Trophoblast cell (in vitro differentiated cells and primary cell): ENCODE data around the gene RBBP7.

ENCODE experiments used
- DNase-seq, 2 donors: peaks; one replicate each; pipeline ENCODE4 v3.0.0-alpha.2; 2016
- H2AFZ ChIP-seq: 2 replicates; pipeline ENCODE4 v1.6.1; 2013; ENCODE audit warnings: low read length, moderate library complexity, mild to moderate bottlenecking; ENCODE audit not compliant: insufficient read depth, poor library complexity
- H2AK5ac ChIP-seq: 2 replicates; pipeline ENCODE4 v1.6.1; 2013; ENCODE audit warnings: mild to moderate bottlenecking, low read length
- H2BK120ac ChIP-seq: 2 replicates; pipeline ENCODE4 v1.6.1; 2013; ENCODE audit warnings: low read length, mild to moderate bottlenecking, moderate library complexity; ENCODE audit not compliant: insufficient read depth, poor library complexity
- H2BK12ac ChIP-seq: 2 replicates; pipeline ENCODE4 v1.6.1; 2013; ENCODE audit warnings: mild to moderate bottlenecking, low read length, moderate library complexity
- H2BK5ac ChIP-seq: 2 replicates; pipeline ENCODE4 v1.6.1; 2013; ENCODE audit warnings: low read length, low read depth, moderate library complexity, mild to moderate bottlenecking; ENCODE audit not compliant: poor library complexity
- H3K14ac ChIP-seq: 2 replicates; pipeline ENCODE4 v1.6.1; 2013; ENCODE audit warnings: mild to moderate bottlenecking, low read length
- H3K18ac ChIP-seq: 2 replicates; pipeline ENCODE4 v1.6.1; 2013; ENCODE audit warnings: mild to moderate bottlenecking, low read length
- H3K23ac ChIP-seq: 2 replicates; pipeline ENCODE4 v1.6.1; 2013; ENCODE audit warnings: low read length
- H3K27ac ChIP-seq: 2 replicates; pipeline ENCODE4 v1.5.1; 2013; ENCODE audit warnings: low read depth, mild to moderate bottlenecking, inconsistent platforms, low read length, moderate library complexity
- H3K27me3 ChIP-seq: 2 replicates; pipeline ENCODE4 v1.6.1; 2013; ENCODE audit warnings: inconsistent platforms, mild to moderate bottlenecking, low read length, moderate library complexity; ENCODE audit not compliant: insufficient read depth
- H3K36me3 ChIP-seq, 2 experiments: 1 replicate in 1 of 2; 2 replicates in 1 of 2; pipeline ENCODE4 v1.6.1; 2013; ENCODE audit warnings: low read length in 2 of 2, mild to moderate bottlenecking in 2 of 2, moderate library complexity in 1 of 2; ENCODE audit not compliant: insufficient read depth in 2 of 2, control insufficient read depth in 1 of 2
- H3K4ac ChIP-seq: 2 replicates; pipeline ENCODE4 v1.6.1; 2013; ENCODE audit warnings: low read depth, mild to moderate bottlenecking, low read length, moderate library complexity
- H3K4me1 ChIP-seq, 2 experiments: 1 replicate in 1 of 2; 2 replicates in 1 of 2; pipeline ENCODE4 v1.6.1; 2013; ENCODE audit warnings: low read length in 2 of 2, mild to moderate bottlenecking in 2 of 2, moderate library complexity in 1 of 2; ENCODE audit not compliant: insufficient read depth in 2 of 2, control insufficient read depth in 1 of 2
- H3K4me2 ChIP-seq: 2 replicates; pipeline ENCODE4 v1.6.1; 2013; ENCODE audit warnings: inconsistent platforms, mild to moderate bottlenecking, low read length, moderate library complexity
- H3K4me3 ChIP-seq: 2 replicates; pipeline ENCODE4 v1.5.1; 2013; ENCODE audit warnings: mild to moderate bottlenecking, low read depth, low read length, inconsistent platforms
- H3K79me1 ChIP-seq: one replicate; pipeline ENCODE4 v1.6.1; 2013; ENCODE audit warnings: low read length
- H3K79me2 ChIP-seq: 2 replicates; pipeline ENCODE4 v1.6.1; 2013; ENCODE audit warnings: low read length, mild to moderate bottlenecking; ENCODE audit not compliant: control insufficient read depth, insufficient read depth, poor library complexity
- H3K9ac ChIP-seq: 2 replicates; pipeline ENCODE4 v1.6.1; 2013; ENCODE audit warnings: mild to moderate bottlenecking, low read length
- H3K9me3 ChIP-seq: 2 replicates; pipeline ENCODE4 v1.6.1; 2013; ENCODE audit warnings: low read depth, mild to moderate bottlenecking, control low read depth, inconsistent platforms, low read length; ENCODE audit not compliant: insufficient read depth
- H4K12ac ChIP-seq: 2 replicates; pipeline ENCODE4 v1.6.1; 2013; ENCODE audit warnings: low read depth, mild to moderate bottlenecking, low read length, moderate library complexity
- H4K8ac ChIP-seq: 2 replicates; pipeline ENCODE4 v1.6.1; 2013; ENCODE audit warnings: low read depth, mild to moderate bottlenecking, low read length, moderate library complexity
- H4K91ac ChIP-seq: one replicate; pipeline ENCODE4 v1.6.1; 2013; ENCODE audit warnings: low read depth, mild to moderate bottlenecking, low read length, moderate library complexity
- WGBS: extraction: QIAGEN DNeasy Blood & Tissue Kit; methylation state at CpG from one replicate; pipeline ENCODE4 v1.1.7; 2013; ENCODE audit warnings: missing lambda C conversion rate; ENCODE audit not compliant: insufficient read length, insufficient coverage; ENCODE audit errors: extremely low coverage; 5-methylcytosine and 5-hydroxymethylcytosine counted together

The RBBP7 gene

GRCh38 chrX:16914058-16914457 is 43.9 kb upstream of the RBBP7 start:
- H4K8ac ChIP-seq: no peak overlapping the region
- no peak for DNase-seq
- H3K79me1 ChIP-seq: peaks cover 2% of the 10 kb centered on the region
- no peak overlapping the region for H3K23ac ChIP-seq
- no peaks in the 10 kb centered on the region for H3K79me2 ChIP-seq
- no peaks in the 10 kb centered on the region for H3K9me3 ChIP-seq
- no peak overlapping the region for H2BK5ac ChIP-seq
- H4K12ac ChIP-seq: no peak overlapping the region
- H4K91ac ChIP-seq: no peak overlapping the region
- H2AFZ ChIP-seq: no peak overlapping the region
- H3K14ac ChIP-seq: no peak overlapping the region
- no peak overlapping the region for H3K27ac ChIP-seq
- no CpG with 5 or more reads among the region's 3 CpGs for WGBS
- H3K18ac ChIP-seq: no peak overlapping the region
- H3K36me3 ChIP-seq: no peaks in the 10 kb centered on the region
- no peaks in the 10 kb centered on the region for H3K27me3 ChIP-seq
- no peak overlapping the region for H3K9ac ChIP-seq
- H3K4me1 ChIP-seq: no peaks in the 10 kb centered on the region
- H2AK5ac ChIP-seq: peak overlapping the region; percentile 29
- no peak overlapping the region for H2BK12ac ChIP-seq
- no peak overlapping the region for H3K4ac ChIP-seq
- H3K4me2 ChIP-seq: no peak overlapping the region
- H2BK120ac ChIP-seq: no peak overlapping the region
- H3K4me3 ChIP-seq: no peak overlapping the region

DNA sequence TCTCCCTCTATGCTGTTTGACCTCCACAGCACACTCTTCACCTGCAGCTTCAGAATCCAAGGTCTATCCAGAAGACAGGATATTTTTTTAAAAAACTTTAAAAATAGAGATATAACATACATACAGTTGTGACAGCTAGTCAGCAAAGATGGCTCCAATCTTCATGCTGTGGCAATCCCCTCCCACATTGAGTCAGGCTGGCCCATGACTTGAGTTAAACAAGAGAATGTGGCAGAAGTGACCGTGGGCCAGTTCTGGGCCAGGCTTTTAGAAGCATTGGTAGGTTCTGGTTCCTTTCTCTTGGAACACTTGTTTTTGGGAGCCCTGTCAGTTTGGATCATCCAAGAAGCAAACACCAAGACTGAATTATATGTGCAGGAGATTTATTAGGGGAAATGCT is 40.2 kb upstream of the RBBP7 start:
- no peak overlapping the region for H3K9ac ChIP-seq
- no peak overlapping the region for H3K23ac ChIP-seq
- peaks cover 2% of the 10 kb centered on the region for H3K79me1 ChIP-seq
- peak overlapping the region; percentile 18 for H4K91ac ChIP-seq
- H4K8ac ChIP-seq: no peak overlapping the region
- H3K9me3 ChIP-seq: no peaks in the 10 kb centered on the region
- no peak overlapping the region for H2AK5ac ChIP-seq
- no peaks in the 10 kb centered on the region for H3K4me1 ChIP-seq
- H2BK120ac ChIP-seq: no peak overlapping the region
- no peak for DNase-seq
- H3K4ac ChIP-seq: no peak overlapping the region
- no peak overlapping the region for H3K27ac ChIP-seq
- no peaks in the 10 kb centered on the region for H3K36me3 ChIP-seq
- no peak overlapping the region for H3K4me2 ChIP-seq
- H3K14ac ChIP-seq: no peak overlapping the region
- H2BK5ac ChIP-seq: no peak overlapping the region
- H4K12ac ChIP-seq: no peak overlapping the region
- H2AFZ ChIP-seq: no peak overlapping the region
- peak overlapping the region; percentile 24 for H2BK12ac ChIP-seq
- no CpG with 5 or more reads among the region's 1 CpG for WGBS
- H3K27me3 ChIP-seq: no peaks in the 10 kb centered on the region
- no peak overlapping the region for H3K18ac ChIP-seq
- H3K79me2 ChIP-seq: no peaks in the 10 kb centered on the region
- H3K4me3 ChIP-seq: no peak overlapping the region

DNA sequence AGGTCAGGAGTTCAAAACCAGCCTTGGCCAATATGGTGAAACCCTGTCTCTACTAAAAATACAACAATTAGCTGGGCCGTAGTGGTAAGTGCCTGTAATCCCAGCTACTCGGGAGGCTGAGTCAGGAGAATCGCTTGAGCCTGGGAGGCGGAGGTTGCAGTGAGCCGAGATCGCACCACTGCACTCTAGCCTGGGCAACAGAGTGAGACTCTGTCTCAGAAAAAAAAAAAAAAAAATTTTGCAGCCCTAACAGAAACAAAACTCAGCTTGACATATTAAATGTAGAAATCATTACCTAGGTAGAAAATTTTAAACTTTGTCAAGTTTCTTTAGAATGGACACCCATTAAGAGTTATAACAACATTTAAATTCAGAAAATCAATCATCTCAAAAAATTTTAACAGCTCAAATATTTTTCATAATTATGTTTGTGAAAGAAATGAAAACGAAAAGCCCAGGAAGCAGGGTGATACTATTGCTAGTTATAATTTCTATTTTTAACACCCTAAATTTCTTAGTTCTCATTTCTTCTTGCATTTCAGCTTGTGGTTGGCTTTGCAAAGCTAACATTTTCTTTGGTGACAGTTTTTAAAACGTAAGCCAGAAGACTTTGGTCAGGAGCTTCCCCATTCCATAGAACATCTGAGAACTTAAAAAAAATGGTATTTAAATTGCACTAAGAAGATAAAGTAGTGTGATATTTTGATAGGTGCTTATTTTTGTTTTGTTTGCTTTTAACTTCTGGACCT is 33.3 kb upstream of the RBBP7 start:
- Histone ChIP-seq H3K4me1 (no peaks in the 10 kb centered on the region), H3K18ac (no peak overlapping the region)

GRCh38 chrX:16897445-16897844 is 27.3 kb upstream of the RBBP7 start:
- Histone ChIP-seq H2BK5ac (no peak overlapping the region), H4K8ac (no peak overlapping the region), H2BK12ac (no peak overlapping the region), H3K36me3 (no peaks in the 10 kb centered on the region), H4K91ac (no peak overlapping the region), H3K79me1 (no peaks in the 10 kb centered on the region), H3K27ac (no peak overlapping the region), H3K4me1 (no peaks in the 10 kb centered on the region), H2AFZ (no peak overlapping the region), H2AK5ac (no peak overlapping the region), H3K14ac (no peak overlapping the region), H2BK120ac (no peak overlapping the region), H3K9ac (no peak overlapping the region), H3K23ac (no peak overlapping the region), H3K18ac (no peak overlapping the region), H4K12ac (no peak overlapping the region), H3K4me2 (no peak overlapping the region), H3K4ac (no peak overlapping the region), H3K4me3 (no peak overlapping the region), H3K9me3 (no peaks in the 10 kb centered on the region), H3K27me3 (no peaks in the 10 kb centered on the region), H3K79me2 (no peaks in the 10 kb centered on the region)
- DNase-seq: no peak
- WGBS: no CpG with 5 or more reads among the region's 2 CpGs

More for the DNA sequence above, 33.3 kb upstream of the RBBP7 start:
- Histone ChIP-seq H3K14ac (no peak overlapping the region), H3K4me2 (no peak overlapping the region), H2BK5ac (no peak overlapping the region), H3K27ac (no peak overlapping the region), H4K12ac (no peak overlapping the region), H4K8ac (no peak overlapping the region), H2AK5ac (no peak overlapping the region), H3K9ac (no peak overlapping the region), H3K27me3 (no peaks in the 10 kb centered on the region), H2BK120ac (no peak overlapping the region), H3K4me3 (no peak overlapping the region), H2BK12ac (no peak overlapping the region), H3K9me3 (no peaks in the 10 kb centered on the region), H3K23ac (no peak overlapping the region), H3K79me1 (no peaks in the 10 kb centered on the region), H2AFZ (no peak overlapping the region), H3K79me2 (no peaks in the 10 kb centered on the region), H4K91ac (no peak overlapping the region), H3K4ac (no peak overlapping the region), H3K36me3 (no peaks in the 10 kb centered on the region)
- no CpG with 5 or more reads among the region's 8 CpGs for WGBS
- no peak for DNase-seq
